ENCODE data around the gene PITPNM1. TPM values are rescaled to one million over a fixed set of nuclear protein-coding genes. Genes with fewer than 3 reads are reported as not detected.
"Not testable (repeated sequence)": the region's sequence is repeated elsewhere in the genome, so short reads cannot be mapped to it uniquely, and the experiment has no call there.

PITPNM1 gene
- total RNA-seq, result 3.6 and 5.2 TPM in 2 replicates

DNA sequence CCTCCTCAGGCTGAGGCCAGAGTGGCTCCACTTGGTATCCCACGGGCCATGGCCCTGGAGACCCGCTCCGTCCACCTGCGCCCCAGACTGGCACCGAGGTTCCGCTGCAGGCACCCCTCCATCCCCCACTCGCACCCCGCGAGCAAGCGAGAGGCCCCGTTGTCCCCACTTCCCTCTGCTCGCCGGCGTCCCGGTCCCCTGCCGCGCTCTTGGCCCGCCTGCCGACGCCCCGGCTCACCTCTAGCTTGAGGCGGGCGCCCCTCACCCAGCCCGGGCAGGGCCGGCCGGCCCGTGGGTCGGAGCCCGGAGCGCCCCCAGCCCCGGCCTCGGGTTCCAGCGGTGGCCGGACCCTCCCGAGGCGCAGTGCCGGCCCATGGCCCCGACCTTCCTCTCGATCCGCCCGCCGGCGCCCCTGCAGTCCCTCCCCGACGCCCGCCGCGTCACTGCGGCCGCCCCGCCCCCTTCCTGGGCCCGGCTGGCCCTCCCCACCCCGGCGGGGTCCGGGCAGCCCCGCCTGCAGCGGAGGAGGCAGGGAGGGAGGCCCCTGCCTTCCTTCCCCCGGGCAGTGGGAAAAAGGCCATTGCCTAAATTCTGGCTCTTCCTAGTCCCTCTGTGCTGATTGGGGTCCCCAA, at the start of gene PITPNM1:
PITPNM1 (minus strand) TSS at position 414 of the 632 bp plus-strand sequence. CDS start 1,183 bp downstream, outside the sequence.
- peak; percentile 10 to 12 for DNase-seq (ENCODE audit: low read depth in 2 of 2)

DNA sequence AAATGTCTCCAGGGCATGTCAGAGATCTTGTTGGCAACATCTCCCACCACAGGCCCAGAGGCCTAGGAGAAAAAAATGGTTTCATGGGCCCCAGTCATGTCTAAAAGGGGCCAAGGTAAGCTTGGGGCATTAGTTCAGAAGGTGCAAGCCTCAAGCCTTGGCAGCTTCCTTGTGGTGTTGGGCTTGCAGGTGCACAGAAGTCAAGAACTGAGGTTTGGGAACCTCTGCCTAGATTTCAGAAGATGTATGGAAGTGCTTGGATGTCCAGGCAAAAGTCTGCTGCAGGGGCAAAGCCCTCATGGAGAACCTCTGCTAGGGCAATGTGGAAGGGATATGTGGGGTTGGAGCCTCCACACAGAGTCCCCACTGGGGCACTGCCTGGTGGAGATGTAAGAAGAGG, 46.5 kb upstream of the PITPNM1 start:
- not testable (repeated sequence) for DNase-seq (ENCODE audit: low read depth in 2 of 2)

DNA sequence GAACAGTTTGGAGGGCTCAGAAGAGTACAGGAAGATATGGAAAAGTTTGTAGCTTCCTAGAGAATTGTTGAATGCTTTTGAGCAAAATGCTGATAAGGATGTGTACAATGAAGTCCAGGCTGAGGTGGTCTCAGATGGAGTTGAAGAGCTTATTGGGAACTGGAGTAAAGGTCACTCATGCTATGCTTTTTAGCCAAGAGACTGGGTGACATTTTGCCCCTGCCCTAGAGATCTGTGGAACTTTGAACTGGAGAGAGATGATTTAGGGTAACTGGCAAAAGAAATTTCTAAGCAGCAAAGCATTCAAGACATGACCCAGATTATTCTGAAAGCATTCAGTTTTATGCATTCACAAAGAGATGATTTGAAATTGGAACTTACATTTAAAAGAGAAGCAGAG, 46.0 kb upstream of the PITPNM1 start:
- no peak for DNase-seq (ENCODE audit: low read depth in 2 of 2)

DNA sequence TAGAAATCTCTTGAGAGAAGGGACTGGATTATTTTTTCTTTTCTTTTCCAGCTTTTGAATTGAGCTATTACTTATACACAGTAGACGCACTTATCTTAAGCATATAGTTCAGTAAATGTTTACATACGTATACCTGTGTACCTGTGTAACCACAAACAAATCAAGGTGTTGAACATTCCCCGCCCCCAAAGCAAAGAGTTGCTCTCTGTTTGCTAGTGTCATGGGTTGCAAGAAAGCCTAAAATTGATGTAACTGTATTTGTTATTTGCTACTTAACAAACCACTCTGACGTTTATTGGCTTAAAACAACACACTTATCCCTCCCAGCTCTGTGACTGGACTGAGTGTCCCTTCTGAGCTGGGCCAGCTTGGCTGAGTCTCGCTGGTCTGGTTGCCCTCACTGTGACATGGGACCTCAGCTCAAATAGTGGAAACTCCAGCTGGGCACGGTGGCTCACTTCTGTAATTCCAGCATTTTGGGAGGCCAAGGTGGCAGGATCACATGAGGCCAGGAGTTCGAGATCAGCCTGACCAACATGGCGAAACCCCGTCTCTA, 43.5 kb upstream of the PITPNM1 start:
- DNase-seq (ENCODE audit: low read depth in 2 of 2), result no peak

DNA sequence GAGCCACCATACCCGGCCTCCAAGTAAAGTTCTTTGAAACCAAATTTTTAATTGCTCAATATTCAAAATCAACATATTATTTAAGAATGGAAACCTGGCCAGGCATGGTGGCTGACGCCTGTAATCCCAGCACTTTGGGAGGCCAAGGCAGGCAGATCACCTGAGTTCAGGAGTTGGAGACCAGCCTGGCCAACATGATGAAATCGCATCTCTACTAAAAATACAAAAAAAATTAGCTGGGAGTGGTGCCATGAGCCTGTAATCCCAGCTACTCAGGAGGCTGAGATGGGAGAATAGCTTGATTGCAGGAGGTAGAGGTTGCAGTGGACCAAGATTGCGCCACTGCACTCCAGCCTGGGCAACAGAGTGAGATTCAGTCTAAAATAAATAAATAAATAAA, 42.9 kb upstream of the PITPNM1 start:
- DNase-seq (ENCODE audit: low read depth in 2 of 2), result not testable (repeated sequence)

DNA sequence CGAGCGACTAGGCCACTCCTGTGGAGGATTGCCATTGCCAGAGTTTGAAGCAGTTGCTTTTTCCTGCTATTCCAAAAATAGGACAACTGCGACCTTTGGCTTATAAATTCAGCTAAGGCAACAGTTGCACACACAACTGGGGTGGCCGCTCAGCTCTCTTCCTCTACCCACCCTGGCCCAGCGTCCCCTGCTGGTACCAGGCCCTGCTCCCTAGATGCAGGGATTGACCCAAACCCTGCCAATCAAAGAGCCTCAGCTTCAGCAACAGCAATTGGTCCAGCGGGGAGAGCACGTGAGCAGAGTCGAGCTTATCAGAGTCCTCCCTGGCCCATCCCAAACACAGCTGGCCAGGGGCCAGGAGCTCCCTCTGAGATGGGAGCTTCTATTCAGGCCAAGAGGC, 40.1 kb upstream of the PITPNM1 start:
- no peak for DNase-seq (ENCODE audit: low read depth in 2 of 2)

DNA sequence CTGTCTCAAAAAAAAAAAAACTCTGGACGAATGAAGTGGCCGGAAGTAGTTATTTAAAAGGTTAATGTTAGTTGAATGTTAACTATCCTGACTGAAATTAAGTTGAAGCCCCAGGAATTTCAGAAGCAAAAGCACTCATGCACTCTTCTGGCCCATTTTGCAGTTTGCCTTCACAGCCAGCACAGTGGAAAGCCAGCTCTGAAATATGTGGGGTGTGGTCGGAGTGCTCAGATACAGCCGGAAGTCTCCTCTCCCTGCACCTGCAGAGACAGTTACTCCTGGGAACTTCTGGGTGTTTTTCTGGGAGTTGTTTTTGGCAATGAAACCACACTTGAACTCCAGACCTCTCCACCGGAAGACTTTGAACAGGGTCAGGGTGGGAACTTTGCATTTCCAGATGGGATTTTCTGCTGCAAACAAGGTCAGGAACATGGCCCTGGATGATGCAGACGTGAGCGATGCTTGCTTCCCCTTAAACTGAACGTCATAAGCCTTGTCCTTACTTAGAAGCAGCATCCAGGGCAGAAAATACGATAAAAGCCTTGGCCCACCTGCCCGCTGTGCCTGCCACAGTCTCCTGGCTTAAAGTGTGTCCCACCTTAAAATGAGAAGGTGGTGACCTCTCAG, 39.6 kb upstream of the PITPNM1 start:
- no peak for DNase-seq (ENCODE audit: low read depth in 2 of 2)

DNA sequence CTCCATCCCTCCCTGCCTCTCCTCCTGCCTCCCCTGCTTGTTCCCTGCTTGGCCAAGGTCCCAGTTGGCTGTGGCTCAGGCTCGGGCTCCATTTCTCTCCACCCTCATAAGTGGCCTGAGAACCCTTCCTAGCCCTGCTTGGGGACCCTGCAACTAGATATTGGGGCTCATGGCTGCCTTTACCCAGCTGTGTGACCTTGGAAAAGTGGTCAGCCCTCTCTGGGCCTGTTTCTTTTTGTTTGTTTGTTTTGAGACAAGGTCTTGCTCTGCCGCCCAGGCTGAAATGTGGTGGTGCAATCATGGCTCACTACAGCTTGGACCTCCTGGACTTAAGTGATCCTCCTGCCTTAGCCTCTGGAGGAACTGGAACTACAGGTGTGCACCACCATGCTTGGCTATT, 38.4 kb upstream of the PITPNM1 start:
- DNase-seq (ENCODE audit: low read depth in 2 of 2), result no peak

DNA sequence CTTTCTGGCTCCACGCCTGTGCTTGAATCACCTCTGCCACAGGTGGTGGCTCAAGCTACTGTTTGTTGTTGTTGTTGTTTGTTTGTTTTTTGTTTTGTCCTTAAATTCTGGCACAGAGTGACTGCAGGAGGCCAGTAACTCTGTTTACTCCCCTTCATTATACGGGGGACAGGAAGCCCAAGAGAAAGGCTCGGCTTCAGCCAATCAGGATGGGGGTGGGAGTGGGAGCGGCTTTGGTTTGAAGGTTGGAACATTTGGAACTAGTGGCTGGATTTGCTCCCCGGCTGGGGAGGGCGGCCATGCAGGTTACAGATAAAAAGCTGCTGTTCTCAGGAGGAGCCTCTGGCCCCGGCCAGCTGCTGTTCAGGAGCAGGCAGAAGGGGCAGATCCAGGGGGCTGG, 37.8 kb upstream of the PITPNM1 start:
- no peak for DNase-seq (ENCODE audit: low read depth in 2 of 2)

DNA sequence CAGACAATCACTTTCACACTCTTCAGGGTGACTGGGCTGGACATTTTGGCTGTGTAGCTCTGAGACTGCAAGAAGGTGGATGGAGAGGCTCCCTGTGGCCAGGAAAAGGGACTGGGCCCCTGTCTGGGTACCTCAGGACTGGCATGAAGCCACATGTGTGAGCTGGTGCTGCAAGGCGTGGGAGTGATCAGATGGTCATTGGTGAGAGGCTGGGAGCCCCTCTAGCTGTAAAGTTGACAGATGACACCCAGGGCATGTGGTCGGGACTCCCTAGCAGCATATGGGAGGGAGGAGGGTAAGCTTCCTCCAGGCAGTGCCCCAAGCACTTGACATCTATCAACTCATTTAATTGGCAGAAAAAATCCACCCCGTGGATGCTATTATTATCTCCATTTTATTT, 37.0 kb upstream of the PITPNM1 start:
- no peak for DNase-seq (ENCODE audit: low read depth in 2 of 2)

DNA sequence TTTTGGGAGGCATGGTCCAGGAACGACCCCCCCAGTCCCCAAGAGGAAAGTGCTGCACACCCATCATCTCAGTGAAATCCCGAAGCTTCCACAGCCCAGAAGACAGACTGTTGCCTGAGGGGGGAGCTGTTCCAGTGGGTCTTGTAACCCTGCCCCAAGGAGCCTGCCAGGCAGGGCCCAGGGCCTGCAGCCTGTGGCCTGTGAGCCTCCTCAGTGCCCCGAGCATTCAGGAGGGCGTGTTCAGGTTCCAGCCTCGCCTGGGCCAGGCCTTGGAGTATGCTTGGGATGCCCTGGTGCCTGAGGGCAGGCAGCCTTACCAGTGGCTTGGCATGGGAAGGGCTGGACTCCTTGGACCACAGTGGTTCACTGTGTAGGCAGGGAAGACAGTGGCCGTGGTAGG, 36.0 kb upstream of the PITPNM1 start:
- DNase-seq (ENCODE audit: low read depth in 2 of 2), result no peak

DNA sequence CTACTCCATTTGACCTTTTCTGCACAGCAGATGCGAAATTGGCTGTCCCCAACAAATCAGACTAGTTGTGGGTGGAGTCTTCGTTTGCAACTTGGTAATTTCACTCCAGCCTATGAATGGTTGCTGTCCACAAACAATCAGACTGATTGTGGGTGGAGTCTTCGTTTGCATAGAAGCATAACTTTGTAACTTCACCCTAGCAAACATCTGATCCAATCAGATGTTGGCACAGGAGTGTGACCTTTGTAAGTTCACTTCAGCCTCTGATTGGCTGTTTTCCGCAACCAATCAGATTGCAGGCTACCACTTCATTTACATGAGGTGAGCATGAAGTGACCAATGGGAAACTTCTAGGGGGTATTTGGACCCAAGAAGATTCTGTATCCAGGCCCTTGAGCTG, 34.4 kb upstream of the PITPNM1 start:
- DNase-seq (ENCODE audit: low read depth in 2 of 2), result no peak

DNA sequence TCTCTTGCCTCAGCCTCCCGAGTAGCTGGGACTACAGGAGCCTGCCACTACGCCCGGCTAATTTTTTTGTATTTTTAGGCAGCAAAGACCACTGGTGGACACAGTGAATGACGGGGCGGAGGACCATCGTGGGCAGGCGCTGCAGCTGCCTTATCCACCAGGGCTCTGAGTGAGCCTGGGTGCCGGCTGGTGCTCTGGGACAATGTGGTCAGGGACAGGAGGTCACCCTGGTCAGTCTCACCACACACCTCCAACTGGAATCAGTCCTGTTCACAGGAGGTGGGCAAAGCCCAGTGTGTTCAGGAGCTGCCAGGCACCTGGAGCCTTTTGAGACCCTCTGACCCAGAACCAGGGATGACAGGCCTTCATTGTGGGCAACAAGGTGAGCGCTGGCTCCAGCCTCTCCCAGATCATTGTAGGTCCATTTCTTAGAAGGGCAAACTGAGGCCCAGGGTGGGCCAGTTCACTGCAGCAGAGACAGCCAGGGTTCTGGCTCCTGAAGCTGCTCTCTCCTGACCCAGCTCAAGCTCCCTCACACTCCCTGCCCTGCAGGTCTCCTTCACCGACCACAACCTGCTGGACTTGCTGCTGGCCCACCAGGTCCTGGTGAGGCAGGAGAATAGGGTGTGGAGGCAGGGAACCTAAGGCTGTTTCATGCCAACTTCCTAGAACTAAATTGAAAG, 33.8 kb upstream of the PITPNM1 start:
- DNase-seq (ENCODE audit: low read depth in 2 of 2), result no peak

DNA sequence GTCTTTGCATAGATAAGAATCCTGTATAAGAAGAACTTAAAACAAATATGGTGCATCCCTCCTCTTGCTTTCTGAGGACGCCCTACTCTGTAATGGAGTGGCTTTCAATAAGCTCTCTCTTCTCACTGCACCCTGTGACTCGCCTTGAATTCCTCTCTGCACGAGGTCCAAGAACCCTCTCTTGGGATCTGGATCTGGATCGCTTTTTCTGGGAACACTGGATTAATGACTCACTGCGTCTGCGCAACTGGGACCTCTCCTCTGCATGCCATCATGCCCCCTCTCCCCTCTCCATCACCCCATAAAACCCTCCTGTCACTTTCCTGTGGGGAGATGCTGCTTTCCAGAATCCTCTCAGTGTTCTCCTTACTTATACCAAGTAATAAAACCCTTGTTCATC, 33.1 kb upstream of the PITPNM1 start:
- no peak for DNase-seq (ENCODE audit: low read depth in 2 of 2)

DNA sequence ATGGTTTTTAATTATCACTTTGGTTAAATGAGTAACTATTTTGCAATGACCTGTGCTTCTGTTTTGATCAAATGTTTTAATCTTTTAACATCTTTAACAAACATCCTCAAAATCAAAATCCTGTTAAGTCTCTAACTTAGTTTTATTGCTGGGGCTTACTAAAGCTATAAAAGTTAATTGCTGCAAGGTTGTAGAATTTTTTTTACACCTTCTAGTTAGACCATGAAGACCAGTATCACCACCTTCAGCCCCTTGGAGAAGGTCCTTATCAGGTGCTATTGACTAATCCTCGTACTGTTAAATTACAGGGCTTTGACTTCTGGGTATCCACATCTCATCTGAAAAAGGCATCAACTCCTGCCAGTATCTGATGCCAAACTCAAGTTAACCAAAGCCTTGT, 30.4 kb upstream of the PITPNM1 start:
- no peak for DNase-seq (ENCODE audit: low read depth in 2 of 2)

DNA sequence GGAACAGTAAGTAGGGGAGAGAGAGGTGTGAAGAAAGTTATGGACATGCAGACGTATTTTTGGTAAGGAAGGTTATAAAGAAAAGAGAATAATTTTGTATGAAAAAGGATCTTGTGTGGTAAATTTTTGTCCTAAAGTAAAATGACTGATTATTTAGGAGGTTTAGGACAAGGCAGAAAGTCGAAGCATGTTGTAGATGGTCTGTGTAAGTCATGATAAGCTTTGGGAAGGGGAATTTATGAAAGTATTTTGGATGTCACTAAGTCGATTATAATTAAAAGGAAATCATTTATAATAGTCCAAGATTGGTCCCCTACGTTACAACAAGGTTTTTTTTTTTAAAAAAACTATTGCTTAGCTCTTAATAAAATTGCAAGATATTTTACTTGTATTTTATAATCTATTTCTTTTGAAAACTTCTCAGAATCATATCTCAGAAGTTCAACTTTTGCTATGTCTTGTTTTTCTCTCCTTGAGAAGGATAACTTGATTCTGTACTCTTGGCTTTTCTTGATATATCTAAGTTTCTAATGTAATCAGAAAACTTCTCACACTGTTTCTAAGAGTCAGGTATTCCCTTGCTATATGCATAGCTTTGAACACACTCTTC, 29.0 kb upstream of the PITPNM1 start:
- DNase-seq (ENCODE audit: low read depth in 2 of 2), result no peak

DNA sequence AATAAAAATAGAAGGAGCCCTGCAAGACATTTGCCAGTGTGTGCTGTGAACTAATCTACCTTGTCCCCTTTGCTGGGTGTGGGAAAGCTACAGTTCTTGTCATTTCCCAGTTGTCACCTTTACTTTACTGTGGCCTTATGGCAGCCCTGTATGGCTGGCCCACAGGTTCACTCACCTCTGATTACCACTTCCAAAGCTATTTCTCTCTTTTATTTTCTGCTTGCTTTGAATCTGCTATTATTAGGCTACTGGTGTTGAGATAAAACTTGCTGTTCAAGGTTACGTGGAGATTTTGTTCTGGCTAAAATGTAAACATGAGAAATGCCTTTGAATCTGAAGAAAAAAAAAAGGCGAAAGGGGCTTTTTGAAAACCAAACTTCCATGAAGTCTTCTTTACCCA, 27.7 kb upstream of the PITPNM1 start:
- no peak for DNase-seq (ENCODE audit: low read depth in 2 of 2)

DNA sequence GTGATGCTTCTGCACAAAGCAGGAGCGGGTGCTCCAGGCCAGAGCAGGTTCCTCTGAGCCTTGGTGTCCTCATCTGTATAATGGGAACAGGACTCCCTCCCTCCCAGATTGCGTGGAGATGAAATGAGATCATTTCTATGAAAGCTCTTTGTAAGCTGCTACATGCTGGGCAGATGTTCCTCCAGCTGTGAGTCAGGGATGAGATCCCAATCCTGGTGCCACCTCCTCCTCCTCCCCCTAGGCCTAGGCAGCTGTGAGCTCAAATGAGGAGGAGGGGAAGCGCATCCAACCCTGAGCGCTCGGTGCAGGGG, 25.1 kb upstream of the PITPNM1 start:
- no peak for DNase-seq (ENCODE audit: low read depth in 2 of 2)

DNA sequence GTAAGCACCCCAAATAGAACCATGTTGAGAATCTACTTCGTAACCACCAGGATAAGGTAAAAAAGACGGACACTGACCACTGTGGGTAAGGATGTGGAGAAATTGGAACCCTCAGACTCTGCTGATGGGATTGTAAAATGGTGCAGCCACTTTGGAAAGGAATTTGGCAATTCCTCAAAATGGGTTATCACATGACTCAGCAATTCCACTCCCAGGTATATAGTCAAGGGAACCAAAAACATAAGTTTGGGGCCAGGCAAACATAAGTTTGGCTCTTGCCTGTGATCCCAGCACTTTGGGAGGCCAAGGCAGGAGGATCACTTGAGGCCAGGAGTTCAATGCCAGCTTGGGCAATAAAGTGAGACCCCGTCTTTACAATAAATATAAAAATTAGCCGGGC, 23.2 kb upstream of the PITPNM1 start:
- DNase-seq (ENCODE audit: low read depth in 2 of 2), result no peak

DNA sequence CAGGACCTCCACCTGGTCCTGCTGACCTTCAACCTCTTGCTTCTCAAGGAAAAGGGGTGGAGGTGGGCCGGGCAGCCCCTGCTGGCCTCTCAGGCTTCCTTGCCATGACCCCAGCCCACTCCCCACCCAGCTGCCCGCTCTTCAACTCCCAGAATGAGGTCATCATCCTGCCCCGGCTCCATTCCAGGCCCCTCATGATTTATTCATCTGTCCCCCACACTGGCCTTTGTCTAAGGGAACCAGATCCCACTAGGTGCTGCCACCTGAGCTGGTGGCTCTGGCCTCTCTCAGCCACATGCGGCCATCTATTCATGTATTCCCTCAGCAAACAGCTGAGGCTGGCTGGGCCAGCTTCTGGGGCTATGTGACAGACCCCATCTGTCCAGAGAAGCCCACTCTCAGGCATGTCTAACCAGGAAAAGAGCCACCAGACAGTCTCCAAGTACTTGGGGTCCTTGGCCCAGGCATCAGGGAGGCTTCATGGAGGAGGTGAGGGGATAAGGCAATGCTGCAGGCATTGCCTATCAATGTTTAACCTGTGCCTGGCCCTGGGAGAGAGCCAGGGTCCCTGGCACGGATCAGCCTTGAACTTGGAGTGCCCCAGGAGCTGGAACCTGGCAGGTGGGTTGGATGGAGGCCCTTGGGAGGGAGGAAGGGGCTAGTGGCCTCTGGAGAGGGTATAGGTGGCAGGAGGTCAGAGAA, 20.3 kb upstream of the PITPNM1 start:
- no peak for DNase-seq (ENCODE audit: low read depth in 2 of 2)

DNA sequence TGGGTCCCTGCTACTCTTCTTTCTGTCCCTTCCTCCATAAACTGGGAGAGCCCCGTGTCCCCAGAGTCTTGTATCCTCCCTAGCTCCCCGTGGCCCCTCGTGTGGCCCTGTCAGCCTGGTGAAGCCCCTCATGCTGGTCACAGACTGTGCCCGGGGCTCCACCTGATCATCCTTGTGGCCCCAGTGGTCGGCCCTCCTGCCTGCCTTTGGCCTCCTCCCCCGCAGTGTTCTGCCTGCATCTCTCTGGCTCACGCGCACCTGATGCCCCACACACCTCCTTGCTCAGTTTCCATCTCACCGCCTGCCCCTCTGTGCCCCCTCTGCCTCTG, 19.3 kb upstream of the PITPNM1 start:
- DNase-seq (ENCODE audit: low read depth in 2 of 2), result no peak
